HG03571 (cell line): ENCODE measurements around the gene TMIE.

Experiments
- ATAC-seq: cut with Tn5 transposase; IDR thresholded peaks from one replicate; pipeline ENCODE4 v1.9.1; 2021; ENCODE audit not compliant: unreplicated experiment

TMIE gene

GRCh38 chr3:46669191-46669999 is 31.8 kb upstream of the TMIE start:
- no peak for ATAC-seq

GRCh38 chr3:46670000-46670890 is 30.9 kb upstream of the TMIE start:
- no peak for ATAC-seq

GRCh38 chr3:46670891-46671427 is 30.2 kb upstream of the TMIE start:
- ATAC-seq: no peak

GRCh38 chr3:46671541-46672348 is 29.4 kb upstream of the TMIE start:
- no peak for ATAC-seq

- ATAC-seq: no peak
Measured at GRCh38 chr3:46672349-46672695, 28.9 kb upstream of the TMIE start.

- ATAC-seq: no peak
Measured at GRCh38 chr3:46673151-46674030, 27.8 kb upstream of the TMIE start.

GRCh38 chr3:46674031-46674845 is 27.0 kb upstream of the TMIE start:
- no peak for ATAC-seq

- ATAC-seq: no peak
Measured at GRCh38 chr3:46675426-46675825, 25.8 kb upstream of the TMIE start.

GRCh38 chr3:46675843-46676567 is 25.2 kb upstream of the TMIE start:
- ATAC-seq: no peak

- no peak for ATAC-seq
Measured at GRCh38 chr3:46676601-46677410, 24.4 kb upstream of the TMIE start.

GRCh38 chr3:46677411-46677726 is 23.8 kb upstream of the TMIE start:
- ATAC-seq: no peak

GRCh38 chr3:46678280-46678679 is 22.9 kb upstream of the TMIE start:
- ATAC-seq: no peak

GRCh38 chr3:46679681-46680080 is 21.5 kb upstream of the TMIE start:
- ATAC-seq: no peak

GRCh38 chr3:46680298-46680826 is 20.8 kb upstream of the TMIE start:
- ATAC-seq: no peak

GRCh38 chr3:46681387-46681786 is 19.8 kb upstream of the TMIE start:
- no peak for ATAC-seq

- ATAC-seq: no peak
Measured at GRCh38 chr3:46681856-46682540, 19.2 kb upstream of the TMIE start.

GRCh38 chr3:46682974-46683373 is 18.2 kb upstream of the TMIE start:
- ATAC-seq: no peak
